K562 (cell line): Measurements from ENCODE around the gene CENPQ. TPM values are rescaled to one million over a fixed set of nuclear protein-coding genes. Genes with fewer than 3 reads are reported as not detected.

Source experiments
- ATAC-seq: fragments of 200-7000 bp; cut with Tn5 transposase; 3 replicates; pipeline ENCODE4 v1.9.1; 2020; ENCODE audit warnings: moderate library complexity
- BruUV-seq: library from RNA; stranded (reverse); fragments of 400-500 nt; replicated peaks from 2 replicates; lab custom pipeline; 2021; lab: Mats Ljungman, UMichigan
- CTCF ChIA-PET: fragments of 300-600 bp; formaldehyde crosslinking; extraction: SDS; loops from one replicate; lab custom pipeline; 2021; ENCODE audit warnings: low intra/inter-chr PET ratio; lab: Yijun Ruan, JAX
- POLR2A ChIA-PET: fragments of 300-600, 350-650 bp; sonication (Branson Sonifier 250); formaldehyde crosslinking; extraction: SDS; loops from one replicate; lab custom pipeline; 2021; ENCODE audit warnings: antibody characterized with exemption, inconsistent platforms; lab: Yijun Ruan, JAX
- DNase-seq, 4 experiments: peaks; one replicate each; pipeline versions ENCODE4 v3.0.0 to v3.0.0-alpha.2; 2011 to 2018; ENCODE audit warnings: low spot score in 3 of 4, mixed read lengths in 3 of 4; ENCODE audit errors: extremely low read depth in 1 of 4
- FAIRE-seq: peaks from 2 replicates; lab custom pipeline; 2011; peaks lifted over from hg19 to GRCh38; lab: Jason Lieb, UNC
- H2AFZ ChIP-seq: 2 replicates; pipeline ENCODE4 v1.6.0; 2011; ENCODE audit warnings: low read depth, low read length, control low read depth, inconsistent platforms
- H3K27ac ChIP-seq: fragments of 200-600 bp; 3 replicates; pipeline ENCODE4 v1.8.0; 2011; ENCODE audit warnings: low read depth, mild to moderate bottlenecking, control low read depth, inconsistent platforms, low read length, moderate library complexity, mixed read lengths; ENCODE audit errors: extremely low read depth
- H3K27me3 ChIP-seq, 2 experiments: fragments of 300-600 bp in 1 of 2; 2 replicates in 1 of 2; 3 replicates in 1 of 2; pipeline versions ENCODE4 v1.6.0 to v1.8.0; 2011; ENCODE audit warnings: inconsistent platforms in 2 of 2, low read length in 2 of 2, mild to moderate bottlenecking in 1 of 2, mixed read lengths in 1 of 2, moderate library complexity in 1 of 2; ENCODE audit not compliant: control insufficient read depth in 2 of 2, insufficient read depth in 2 of 2
- H3K36me3 ChIP-seq: fragments of 300-600 bp; 3 replicates; pipeline ENCODE4 v1.8.0; 2011; ENCODE audit warnings: mild to moderate bottlenecking, low read length, inconsistent platforms; ENCODE audit not compliant: control insufficient read depth, insufficient read depth
- H3K4me1 ChIP-seq, 2 experiments: fragments of 200-600 bp in 1 of 2; replicated peaks in 1 of 2; 2 replicates in 1 of 2; 3 replicates in 1 of 2; pipeline versions ENCODE4 v1.5.1 to v1.8.0; 2011; ENCODE audit warnings: inconsistent platforms in 2 of 2, low read length in 2 of 2, mild to moderate bottlenecking in 1 of 2, mixed read lengths in 1 of 2, moderate library complexity in 1 of 2; ENCODE audit not compliant: control insufficient read depth in 2 of 2, insufficient read depth in 2 of 2
- H3K4me2 ChIP-seq: 2 replicates; pipeline ENCODE4 v1.6.1; 2011; ENCODE audit warnings: low read length, control low read depth, inconsistent platforms, mixed read lengths; ENCODE audit not compliant: insufficient read depth
- H3K4me3 ChIP-seq: fragments of 200-600 bp; sonication (generic), shearing (Covaris generic); 2 replicates; pipeline ENCODE4 v1.5.1; 2016; ENCODE audit warnings: control low read depth, inconsistent platforms
- H3K79me2 ChIP-seq: fragments of 200-600 bp; 3 replicates; pipeline ENCODE4 v1.8.0; 2011; ENCODE audit warnings: low read length, inconsistent platforms; ENCODE audit not compliant: control insufficient read depth, insufficient read depth
- H3K9ac ChIP-seq, 2 experiments: 2 replicates each; pipeline versions ENCODE4 v1.6.0 to v1.6.1; 2011; ENCODE audit warnings: low read depth in 2 of 2, low read length in 2 of 2, control low read depth in 1 of 2, inconsistent platforms in 1 of 2, mild to moderate bottlenecking in 1 of 2, mixed read lengths in 1 of 2; ENCODE audit not compliant: insufficient read depth in 1 of 2
- H3K9me1 ChIP-seq: one replicate; pipeline ENCODE4 v1.6.0; 2011; ENCODE audit warnings: inconsistent platforms, mild to moderate bottlenecking, low read length, moderate library complexity; ENCODE audit not compliant: control insufficient read depth, insufficient read depth
- H3K9me3 ChIP-seq: replicated peaks from 2 replicates; pipeline ENCODE4 v1.5.1; 2011; ENCODE audit warnings: low read depth, low read length, inconsistent platforms; ENCODE audit not compliant: control insufficient read depth, insufficient read depth
- H4K20me1 ChIP-seq: replicated peaks from 2 replicates; pipeline ENCODE4 v1.6.1; 2011; ENCODE audit warnings: low read length, inconsistent platforms, mixed read lengths; ENCODE audit not compliant: control insufficient read depth, insufficient read depth
- ATF4 ChIP-seq: fragments of 450-650 bp; formaldehyde crosslinking; IDR thresholded peaks from 2 replicates; pipeline ENCODE4 v1.4.0; 2022; ENCODE audit warnings: mild to moderate bottlenecking, moderate library complexity
- CGGBP1 ChIP-seq: fragments of 250-450 bp; sonication (Bioruptor Pico); IDR thresholded peaks from 2 replicates; pipeline ENCODE4 v1.9.0; 2021; ENCODE audit warnings: mild to moderate bottlenecking
- ESRRA ChIP-seq: fragments of 450-650 bp; IDR thresholded peaks from 2 replicates; pipeline ENCODE4 v1.6.1; 2014; ENCODE audit warnings: low read depth, mild to moderate bottlenecking, moderate library complexity, borderline replicate concordance
- HIVEP1 ChIP-seq: fragments of 250-450 bp; sonication (Bioruptor Pico); IDR thresholded peaks from 2 replicates; pipeline ENCODE4 v1.4.0; 2020; ENCODE audit warnings: mild to moderate bottlenecking
- NR4A1 ChIP-seq, 2 experiments: fragments of 250-450 bp in 1 of 2; fragments of 450-650 bp in 1 of 2; sonication (Bioruptor Pico) in 1 of 2; IDR thresholded peaks; 2 replicates each; pipeline versions ENCODE4 v1.4.0 to v1.6.1; 2016 to 2020; ENCODE audit warnings: mild to moderate bottlenecking in 2 of 2, missing compliant biosample characterization in 1 of 2, missing genetic modification characterization in 1 of 2, moderate library complexity in 1 of 2
- SLC30A9 ChIP-seq: fragments of 250-450 bp; sonication (Bioruptor Pico); IDR thresholded peaks from 2 replicates; pipeline ENCODE4 v1.8.0; 2022; ENCODE audit warnings: mild to moderate bottlenecking, moderate library complexity
- TCF7 ChIP-seq: sonication (generic); IDR thresholded peaks from 2 replicates; pipeline ENCODE4 v1.6.1; 2016; ENCODE audit warnings: antibody characterized with exemption, borderline replicate concordance
- TOE1 ChIP-seq, 2 experiments: fragments of 450-650 bp in 1 of 2; sonication (generic) in 1 of 2; formaldehyde crosslinking in 1 of 2; IDR thresholded peaks; 2 replicates each; pipeline versions ENCODE4 v1.7.1 to v1.8.0; 2016 to 2022; ENCODE audit warnings: borderline replicate concordance in 2 of 2, mild to moderate bottlenecking in 2 of 2, antibody characterized with exemption in 1 of 2, inconsistent platforms in 1 of 2, low read depth in 1 of 2, missing genetic modification reagents in 1 of 2, moderate library complexity in 1 of 2
- WGBS: fragments of 100-300 bp; shearing (Covaris generic); methylation state at CpG from one replicate; pipeline ENCODE4 v1.1.6; 2016; ENCODE audit warnings: low coverage, mixed read lengths; ENCODE audit not compliant: insufficient coverage; ENCODE audit errors: missing lambda C conversion rate; 5-methylcytosine and 5-hydroxymethylcytosine counted together
- in situ Hi-C: fragments of 300-500 bp; cut with MboI; formaldehyde crosslinking; loops from 4 replicates; pipeline ENCODE4 v1.15.0; 2018; ENCODE audit warnings: inconsistent platforms, mixed read lengths
- intact Hi-C: fragments of 100-400 bp; cut with micrococcal nuclease; formaldehyde crosslinking; loops from 2 replicates; pipeline ENCODE4 v1.14.2; 2022
- polyA plus RNA-seq, 8 experiments: library from polyadenylated mRNA; depleted of rRNA in 4 of 8; stranded (reverse) in 5 of 8; unstranded in 3 of 8; fragments of >200 nt; fragmentation: Nextera tagmentation in 2 of 8; fragmentation: Illumina TruSeq in 1 of 8; extraction: Ambion mirVana in 2 of 8; extraction: Trizol in 1 of 8; gene quantifications; 2 replicates each; pipeline versions ENCODE4 v1.2.1 to v1.2.3, GENCODE V29; 2011 to 2014; ENCODE audit warnings: inconsistent platforms in 1 of 8, missing spikeins in 1 of 8
- total RNA-seq, 7 experiments: library from RNA; depleted of rRNA in 6 of 7; stranded (reverse); fragments of >200 nt in 6 of 7; fragmentation: Illumina TruSeq in 2 of 7; extraction: Trizol in 2 of 7; gene quantifications; 2 replicates each; pipeline versions ENCODE4 v1.2.1 to v1.2.3, GENCODE V29; 2011 to 2021; ENCODE audit warnings: low replicate concordance in 1 of 7
- TF ChIP-seq, protein P1 (sequence below): fragments of 450-650 bp; IDR thresholded peaks from 2 replicates; pipeline ENCODE4 v1.7.1; 2018; ENCODE audit warnings: mild to moderate bottlenecking, low read depth; ENCODE audit not compliant: partially characterized antibody

Gene CENPQ
- total and polyA plus RNA-seq, 9 of the 15 experiments (the other 6 are each of a cell fraction or from before 2014, with no cell fraction given): 12.7 to 48.3 (median 26.4) TPM

GRCh38 chr6:49499126-49499525, 36.0 kb downstream of the CENPQ start:
- FAIRE-seq: no peak
- DNase-seq: no peak
- POLR2A ChIA-PET: interaction anchor here (0.6 kb wide), 2 partner anchors 37 to 217 kb away, joined by 3 read pairs; no protein-coding TSS in a partner anchor
- no peak overlapping the region for H2AFZ ChIP-seq
- no TSS peak for BruUV-seq
- in situ Hi-C loops: no loop called here
- no peaks in the 10 kb centered on the region for H3K36me3 ChIP-seq
- no peaks in the 10 kb centered on the region for H3K4me1 ChIP-seq
- H4K20me1 ChIP-seq: no peaks in the 10 kb centered on the region
- H3K9me1 ChIP-seq: no peaks in the 10 kb centered on the region
- no peak for ATAC-seq
- H3K27ac ChIP-seq: no peak overlapping the region
- TF ChIP-seq SLC30A9 (CRISPR knock-in tag) (no peak), ATF4 (CRISPR knock-in tag) (no peak)
- TF ChIP-seq, all 486 proteins: peak for 0
- H3K9me3 ChIP-seq: no peaks in the 10 kb centered on the region
- H3K9ac ChIP-seq: no peak overlapping the region
- no peak overlapping the region for H3K4me3 ChIP-seq
- intact Hi-C loops: no loop called here
- CTCF ChIA-PET: no interaction called here
- no peaks in the 10 kb centered on the region for H3K79me2 ChIP-seq
- H3K27me3 ChIP-seq: no peaks in the 10 kb centered on the region
- H3K4me2 ChIP-seq: no peak overlapping the region
- WGBS: 11% methylated on average over 1 of the region's 1 CpG

GRCh38 chr6:49499623-49500022, 36.5 kb downstream of the CENPQ start, which contains the start of gene GLYATL3:
GLYATL3 (plus strand) TSS chr6:49499923; CDS start chr6:49511991, 12,068 bp downstream.
- ATAC-seq: no peak
- Histone ChIP-seq H4K20me1 (no peaks in the 10 kb centered on the region), H2AFZ (no peak within 1 kb of the TSS)
- TF ChIP-seq CGGBP1 (CRISPR knock-in tag) (no peak), HIVEP1 (CRISPR knock-in tag) (no peak), TCF7 (no peak), TOE1 (IDR thresholded peaks at IDR 0.05; ENCODE audit: borderline replicate concordance) (no peak), TOE1 (CRISPR knock-in tag; IDR thresholded peaks at IDR 0.05; ENCODE audit: borderline replicate concordance, low read depth) (no peak), NR4A1 (CRISPR knock-in tag; IDR thresholded peaks at IDR 0.05) (no peak), NR4A1 (tag; IDR thresholded peaks at IDR 0.05) (no peak), ESRRA (no peak)
- TF ChIP-seq, protein P1, sequence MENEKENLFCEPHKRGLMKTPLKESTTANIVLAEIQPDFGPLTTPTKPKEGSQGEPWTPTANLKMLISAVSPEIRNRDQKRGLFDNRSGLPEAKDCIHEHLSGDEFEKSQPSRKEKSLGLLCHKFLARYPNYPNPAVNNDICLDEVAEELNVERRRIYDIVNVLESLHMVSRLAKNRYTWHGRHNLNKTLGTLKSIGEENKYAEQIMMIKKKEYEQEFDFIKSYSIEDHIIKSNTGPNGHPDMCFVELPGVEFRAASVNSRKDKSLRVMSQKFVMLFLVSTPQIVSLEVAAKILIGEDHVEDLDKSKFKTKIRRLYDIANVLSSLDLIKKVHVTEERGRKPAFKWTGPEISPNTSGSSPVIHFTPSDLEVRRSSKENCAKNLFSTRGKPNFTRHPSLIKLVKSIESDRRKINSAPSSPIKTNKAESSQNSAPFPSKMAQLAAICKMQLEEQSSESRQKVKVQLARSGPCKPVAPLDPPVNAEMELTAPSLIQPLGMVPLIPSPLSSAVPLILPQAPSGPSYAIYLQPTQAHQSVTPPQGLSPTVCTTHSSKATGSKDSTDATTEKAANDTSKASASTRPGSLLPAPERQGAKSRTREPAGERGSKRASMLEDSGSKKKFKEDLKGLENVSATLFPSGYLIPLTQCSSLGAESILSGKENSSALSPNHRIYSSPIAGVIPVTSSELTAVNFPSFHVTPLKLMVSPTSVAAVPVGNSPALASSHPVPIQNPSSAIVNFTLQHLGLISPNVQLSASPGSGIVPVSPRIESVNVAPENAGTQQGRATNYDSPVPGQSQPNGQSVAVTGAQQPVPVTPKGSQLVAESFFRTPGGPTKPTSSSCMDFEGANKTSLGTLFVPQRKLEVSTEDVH: no peak

More at GRCh38 chr6:49499623-49500022, 36.5 kb downstream of the CENPQ start, which contains the start of gene GLYATL3:
- Histone ChIP-seq H3K27ac (no peak within 1 kb of the TSS), H3K4me3 (no peak within 1 kb of the TSS), H3K4me2 (no peak within 1 kb of the TSS), H3K9ac (no peak within 1 kb of the TSS), H3K9me1 (no peaks in the 10 kb centered on the region), H3K4me1 (no peaks in the 10 kb centered on the region), H3K27me3 (no peaks in the 10 kb centered on the region), H3K79me2 (no peaks in the 10 kb centered on the region), H3K9me3 (no peaks in the 10 kb centered on the region), H3K36me3 (no peaks in the 10 kb centered on the region)
- in situ Hi-C loops (no loop called here), intact Hi-C loops (no loop called here)
- POLR2A ChIA-PET: interaction anchor here (0.6 kb wide), 1 partner anchor 38 kb away, joined by 3 read pairs; no protein-coding TSS in a partner anchor
- CTCF ChIA-PET: no interaction called here
- BruUV-seq: no TSS peak
- no peak for DNase-seq
- FAIRE-seq: no peak
- 13% methylated on average over 1 of the region's 2 CpGs for WGBS
